Activated T-helper 1 cell treated with Interleukin-2 at 50 U/mL for 16 hours (primary cell): Measurements from ENCODE around the gene HPSE.

Experiments
- DNase-seq: peaks from one replicate; pipeline ENCODE4 v3.0.0-alpha.2; 2020; ENCODE audit warnings: low read depth

HPSE gene

DNA sequence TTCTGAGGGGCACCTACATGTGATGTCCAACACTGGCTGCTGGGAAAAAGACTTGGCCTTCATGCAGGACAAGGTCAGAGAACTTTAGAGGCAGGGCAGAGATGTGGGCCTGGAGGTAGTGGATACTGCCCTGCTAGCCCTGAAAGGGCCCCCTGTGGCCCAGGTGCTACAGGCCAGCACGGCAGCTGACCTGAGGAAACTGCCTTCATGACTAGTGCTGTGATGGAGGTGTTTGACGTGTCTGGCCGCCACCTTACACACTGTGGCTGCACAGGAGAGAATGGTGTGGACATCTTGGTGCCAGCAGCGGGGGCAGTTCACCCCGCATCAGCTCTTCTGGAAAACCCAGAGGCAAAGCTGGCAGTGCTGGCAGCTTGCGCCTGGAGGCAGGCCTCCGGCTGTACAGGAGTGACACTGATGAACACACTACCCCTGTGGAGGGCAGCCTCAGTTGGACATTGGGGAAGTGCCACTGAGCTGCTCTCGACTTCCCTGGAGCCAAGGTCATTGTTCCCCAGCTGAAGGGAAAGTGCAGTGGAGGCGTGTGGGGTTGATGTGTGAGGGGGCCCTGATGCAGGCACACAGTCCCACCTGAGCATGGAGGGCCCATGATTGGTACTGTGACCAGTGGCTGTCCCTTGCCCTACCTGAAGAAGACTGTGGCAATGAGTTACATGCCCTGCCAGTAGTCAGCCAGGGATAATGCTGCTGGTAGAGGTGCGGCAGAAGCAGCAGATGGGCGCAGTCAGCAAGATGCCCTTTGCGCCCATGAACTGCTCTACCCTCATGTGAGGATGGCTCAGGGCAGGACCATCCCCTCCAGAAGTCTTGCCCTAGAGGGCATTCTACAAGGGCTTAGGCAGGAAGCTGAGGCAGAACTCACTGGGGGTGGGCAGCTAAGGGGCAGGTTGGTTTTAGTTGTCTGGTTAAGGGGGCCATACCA lies 87.0 kb downstream of the HPSE start:
- DNase-seq, result no peak
